Prostate gland (tissue), 2 donors: ENCODE measurements around the gene ANKRD22.

ENCODE experiments used
- POLR2A ChIP-seq: fragments of 450-650 bp; IDR thresholded peaks from one replicate; pipeline ENCODE4 v1.6.1; 2016; ENCODE audit warnings: antibody characterized with exemption, mild to moderate bottlenecking
- POLR2AphosphoS5 ChIP-seq: sonication (generic); formaldehyde crosslinking; IDR thresholded peaks from one replicate; pipeline ENCODE4 v1.6.1; 2017; ENCODE audit warnings: antibody characterized with exemption
- TF ChIP-seq, protein P1 (sequence below), 4 experiments: fragments of 200-600 bp in 2 of 4; fragments of 450-650 bp in 2 of 4; sonication (generic) in 2 of 4; IDR thresholded peaks; 1 replicate in 3 of 4; 2 replicates in 1 of 4; pipeline ENCODE4 v1.5.1; 2016 to 2019; ENCODE audit warnings: antibody characterized with exemption in 4 of 4, mild to moderate bottlenecking in 2 of 4, moderate library complexity in 2 of 4

DNA sequence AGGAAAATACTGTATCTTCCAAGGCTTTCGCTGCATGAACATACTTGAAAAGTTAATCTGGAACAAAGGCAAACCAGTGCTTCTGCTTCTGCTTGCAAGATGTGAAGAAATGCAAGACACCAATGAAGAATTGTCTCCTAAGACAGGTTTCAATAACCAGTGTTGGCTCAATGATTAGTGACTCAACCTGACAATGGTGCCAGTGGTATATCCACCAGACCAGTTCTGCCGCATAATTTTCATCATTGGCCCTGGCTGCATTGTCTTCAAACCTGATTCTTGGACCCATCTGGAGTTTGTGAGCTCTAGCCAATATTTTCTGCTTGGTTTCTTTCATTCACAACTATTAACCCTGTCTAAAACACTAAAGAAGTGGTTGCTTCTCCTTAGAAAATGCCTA lies 14.8 kb upstream of the ANKRD22 start:
- TF ChIP-seq POLR2AphosphoS5 (no peak), POLR2A (no peak)
- TF ChIP-seq, protein P1, sequence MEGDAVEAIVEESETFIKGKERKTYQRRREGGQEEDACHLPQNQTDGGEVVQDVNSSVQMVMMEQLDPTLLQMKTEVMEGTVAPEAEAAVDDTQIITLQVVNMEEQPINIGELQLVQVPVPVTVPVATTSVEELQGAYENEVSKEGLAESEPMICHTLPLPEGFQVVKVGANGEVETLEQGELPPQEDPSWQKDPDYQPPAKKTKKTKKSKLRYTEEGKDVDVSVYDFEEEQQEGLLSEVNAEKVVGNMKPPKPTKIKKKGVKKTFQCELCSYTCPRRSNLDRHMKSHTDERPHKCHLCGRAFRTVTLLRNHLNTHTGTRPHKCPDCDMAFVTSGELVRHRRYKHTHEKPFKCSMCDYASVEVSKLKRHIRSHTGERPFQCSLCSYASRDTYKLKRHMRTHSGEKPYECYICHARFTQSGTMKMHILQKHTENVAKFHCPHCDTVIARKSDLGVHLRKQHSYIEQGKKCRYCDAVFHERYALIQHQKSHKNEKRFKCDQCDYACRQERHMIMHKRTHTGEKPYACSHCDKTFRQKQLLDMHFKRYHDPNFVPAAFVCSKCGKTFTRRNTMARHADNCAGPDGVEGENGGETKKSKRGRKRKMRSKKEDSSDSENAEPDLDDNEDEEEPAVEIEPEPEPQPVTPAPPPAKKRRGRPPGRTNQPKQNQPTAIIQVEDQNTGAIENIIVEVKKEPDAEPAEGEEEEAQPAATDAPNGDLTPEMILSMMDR (IDR thresholded peaks at IDR 0.05): no peak
